ENCODE data around the gene UNK.

Gene UNK

DNA sequence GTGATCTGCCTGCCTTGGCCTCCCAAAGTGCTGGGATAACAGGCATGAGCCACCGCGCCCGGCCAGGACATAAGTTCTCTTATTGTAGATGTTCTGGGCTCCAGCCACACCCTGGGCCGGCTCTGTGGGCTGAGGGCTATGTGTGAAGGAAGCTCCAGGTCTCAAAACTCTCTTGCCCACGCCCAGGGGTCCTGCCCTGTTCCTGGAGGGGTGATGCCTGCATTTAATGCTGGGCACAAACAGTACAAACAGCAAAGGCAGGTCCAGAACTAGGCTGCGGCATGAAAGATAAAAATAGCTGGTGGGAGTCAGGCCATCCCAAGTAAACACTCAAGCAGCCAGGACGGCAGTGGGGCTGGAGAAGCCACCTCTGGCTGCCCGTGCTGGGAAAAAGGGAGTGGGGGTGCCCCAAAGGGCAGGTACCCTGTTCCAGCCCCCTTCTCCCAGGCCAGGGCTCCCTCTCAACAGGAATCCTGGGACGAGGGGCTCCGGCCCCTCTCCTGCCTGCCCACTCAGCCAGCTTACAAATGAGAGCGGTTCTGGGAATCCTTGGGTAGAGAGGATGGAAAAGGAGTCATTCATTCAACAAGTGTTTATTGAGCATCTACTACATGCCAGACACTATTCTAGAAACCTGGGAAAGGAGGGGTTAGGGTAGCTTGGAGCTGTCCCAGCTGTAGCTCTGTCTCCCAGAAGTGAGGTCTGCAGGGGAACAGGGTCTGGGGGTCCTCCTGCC is 89.1 kb downstream of the UNK start:
- H3K9me3 ChIP-seq (ENCODE audit: low read length) = no peaks in the 10 kb centered on the region
- H2AFZ ChIP-seq (ENCODE audit: low read length) = no peak overlapping the region
- no peaks in the 10 kb centered on the region for H3K79me2 ChIP-seq (ENCODE audit: insufficient read depth, low read length)
- no peak overlapping the region for H3K4me3 ChIP-seq (ENCODE audit: low read depth, low read length, poor library complexity, severe bottlenecking)
- H3K27me3 ChIP-seq (ENCODE audit: insufficient read depth, low read length) = no peaks in the 10 kb centered on the region
- H3K9me2 ChIP-seq (ENCODE audit: low read depth, low read length) = no peaks in the 10 kb centered on the region
- no peak for TF ChIP-seq EZH2 (IDR thresholded peaks at IDR 0.05; ENCODE audit: borderline replicate concordance, low read length)
- TF ChIP-seq, protein P1, sequence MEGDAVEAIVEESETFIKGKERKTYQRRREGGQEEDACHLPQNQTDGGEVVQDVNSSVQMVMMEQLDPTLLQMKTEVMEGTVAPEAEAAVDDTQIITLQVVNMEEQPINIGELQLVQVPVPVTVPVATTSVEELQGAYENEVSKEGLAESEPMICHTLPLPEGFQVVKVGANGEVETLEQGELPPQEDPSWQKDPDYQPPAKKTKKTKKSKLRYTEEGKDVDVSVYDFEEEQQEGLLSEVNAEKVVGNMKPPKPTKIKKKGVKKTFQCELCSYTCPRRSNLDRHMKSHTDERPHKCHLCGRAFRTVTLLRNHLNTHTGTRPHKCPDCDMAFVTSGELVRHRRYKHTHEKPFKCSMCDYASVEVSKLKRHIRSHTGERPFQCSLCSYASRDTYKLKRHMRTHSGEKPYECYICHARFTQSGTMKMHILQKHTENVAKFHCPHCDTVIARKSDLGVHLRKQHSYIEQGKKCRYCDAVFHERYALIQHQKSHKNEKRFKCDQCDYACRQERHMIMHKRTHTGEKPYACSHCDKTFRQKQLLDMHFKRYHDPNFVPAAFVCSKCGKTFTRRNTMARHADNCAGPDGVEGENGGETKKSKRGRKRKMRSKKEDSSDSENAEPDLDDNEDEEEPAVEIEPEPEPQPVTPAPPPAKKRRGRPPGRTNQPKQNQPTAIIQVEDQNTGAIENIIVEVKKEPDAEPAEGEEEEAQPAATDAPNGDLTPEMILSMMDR (IDR thresholded peaks at IDR 0.05; ENCODE audit: low read length) = no peak
- H3K36me3 ChIP-seq (ENCODE audit: insufficient read depth, low read length) = no peaks in the 10 kb centered on the region
- no peak overlapping the region for H3K4me2 ChIP-seq (ENCODE audit: low read length)
- H3K9ac ChIP-seq (ENCODE audit: low read length) = no peak overlapping the region
- no peaks in the 10 kb centered on the region for H4K20me1 ChIP-seq (ENCODE audit: insufficient read depth, low read length)
- H3K4me1 ChIP-seq (ENCODE audit: insufficient read depth, low read length, severe bottlenecking) = peaks cover 40% of the 10 kb centered on the region
- no peak overlapping the region for H3K27ac ChIP-seq (ENCODE audit: low read depth, low read length, poor library complexity, severe bottlenecking)
- no peaks in the 10 kb centered on the region for H3F3A ChIP-seq (ENCODE audit: insufficient read depth, low read length)

DNA sequence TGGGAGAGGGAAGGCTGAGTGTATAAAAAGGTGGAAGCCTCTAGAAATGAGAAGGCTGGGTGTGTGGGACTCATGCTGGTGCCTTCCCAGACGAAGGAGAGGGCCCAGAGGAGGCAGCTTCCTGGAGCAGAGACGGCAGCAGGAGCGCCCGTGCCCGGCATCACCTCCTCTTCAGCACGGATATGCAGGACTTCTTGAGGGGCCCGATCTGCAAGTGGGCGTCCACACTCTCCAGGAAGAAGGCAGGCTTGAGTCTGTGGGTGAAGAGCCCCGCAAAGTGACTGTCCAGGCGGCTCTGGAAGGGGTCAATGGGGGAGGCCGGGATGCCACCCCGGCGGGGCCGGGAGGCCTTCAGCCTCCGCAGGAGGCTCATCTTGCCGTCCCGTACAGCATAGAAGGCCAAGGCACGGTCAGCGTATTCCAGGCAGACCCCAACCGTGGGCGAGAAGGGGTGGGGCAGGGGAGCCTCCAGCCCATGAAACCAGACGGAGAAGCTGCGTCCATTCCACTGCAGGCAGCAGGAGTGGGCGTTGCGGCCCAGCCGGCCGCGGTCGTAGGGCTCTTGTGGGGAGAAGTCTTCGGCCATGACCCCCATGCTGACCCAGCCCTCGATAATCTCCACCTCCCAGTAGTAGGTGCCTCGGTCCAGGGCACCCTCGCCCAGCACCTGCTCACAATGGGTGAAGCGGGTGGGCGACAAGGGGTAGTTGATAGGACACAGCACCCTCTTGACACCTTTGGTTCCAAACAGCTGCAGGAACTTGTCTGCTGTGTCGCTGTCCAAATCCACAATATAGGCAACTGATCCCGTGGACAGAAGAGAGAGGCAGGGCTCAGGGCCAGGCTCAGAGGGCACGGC is 89.9 kb downstream of the UNK start:
- H3K9ac ChIP-seq (ENCODE audit: low read length) = no peak overlapping the region
- H3K27ac ChIP-seq (ENCODE audit: low read depth, low read length, poor library complexity, severe bottlenecking) = no peak overlapping the region
- H3K9me3 ChIP-seq (ENCODE audit: low read length) = no peaks in the 10 kb centered on the region
- H3K79me2 ChIP-seq (ENCODE audit: insufficient read depth, low read length) = no peaks in the 10 kb centered on the region
- no peaks in the 10 kb centered on the region for H3K9me2 ChIP-seq (ENCODE audit: low read depth, low read length)
- peaks cover 4% of the 10 kb centered on the region; the same call in 1 of the 2 replicates for H3K27me3 ChIP-seq (ENCODE audit: insufficient read depth, low read length)
- no peak overlapping the region for H2AFZ ChIP-seq (ENCODE audit: low read length)
- no peak overlapping the region for H3K4me3 ChIP-seq (ENCODE audit: low read depth, low read length, poor library complexity, severe bottlenecking)
- no peak overlapping the region for H3K4me2 ChIP-seq (ENCODE audit: low read length)
- no peaks in the 10 kb centered on the region for H3K36me3 ChIP-seq (ENCODE audit: insufficient read depth, low read length)
- peaks cover 40% of the 10 kb centered on the region for H3K4me1 ChIP-seq (ENCODE audit: insufficient read depth, low read length, severe bottlenecking)
- no peaks in the 10 kb centered on the region for H3F3A ChIP-seq (ENCODE audit: insufficient read depth, low read length)
- H4K20me1 ChIP-seq (ENCODE audit: insufficient read depth, low read length) = no peaks in the 10 kb centered on the region
- TF ChIP-seq EZH2 (IDR thresholded peaks at IDR 0.05; ENCODE audit: borderline replicate concordance, low read length) = no peak
- TF ChIP-seq, protein P1 (IDR thresholded peaks at IDR 0.05; ENCODE audit: low read length) = no peak

Measured in OCI-LY1 (cell line).